Fibroblast of the aortic adventitia (primary cell): ENCODE measurements around the gene APOBEC3G. TPM values are rescaled to one million over a fixed set of nuclear protein-coding genes. Genes with fewer than 3 reads are reported as not detected.
A peak's percentile ranks its signal among the peaks of the same experiment; 100 is the strongest.
"Not testable (repeated sequence)": the region's sequence is repeated elsewhere in the genome, so short reads cannot be mapped to it uniquely, and the experiment has no call there.

Source experiments
- DNase-seq: peaks from one replicate; pipeline ENCODE4 v3.0.0-alpha.2; 2010; ENCODE audit warnings: low read depth
- H3K4me3 ChIP-seq: 2 replicates; pipeline ENCODE4 v1.5.1; 2011; ENCODE audit warnings: low read depth, mild to moderate bottlenecking, control low read depth, low read length, moderate library complexity
- CTCF ChIP-seq: IDR thresholded peaks from 2 replicates; pipeline ENCODE4 v1.5.1; 2011; ENCODE audit warnings: mild to moderate bottlenecking, low read length, control low read depth, inconsistent platforms; ENCODE audit not compliant: insufficient read depth
- total RNA-seq: library from RNA; depleted of rRNA; stranded (reverse); fragments of >200 nt; gene quantifications from 2 replicates; pipeline ENCODE4 v1.2.3, GENCODE V29; 2012; ENCODE audit warnings: low replicate concordance

Gene APOBEC3G
- total RNA-seq, 1 donor, result 7.4 TPM

GRCh38 chr22:39068033-39068785 is 8.9 kb upstream of the APOBEC3G start:
- no peak overlapping the region for H3K4me3 ChIP-seq
- TF ChIP-seq CTCF, result no peak
- no peak for DNase-seq

- no peak for DNase-seq
- no peak overlapping the region for H3K4me3 ChIP-seq
- TF ChIP-seq CTCF, result no peak
Measured at GRCh38 chr22:39070186-39070585, 6.9 kb upstream of the APOBEC3G start.

- DNase-seq, H3K4me3 ChIP-seq: not testable (repeated sequence)
Measured at GRCh38 chr22:39072581-39072981, 4.5 kb upstream of the APOBEC3G start.

GRCh38 chr22:39073981-39074380 is 3.1 kb upstream of the APOBEC3G start:
- no peak for DNase-seq

GRCh38 chr22:39076155-39077025 is 685 bp upstream of the APOBEC3G start:
- DNase-seq, result not testable (repeated sequence)
- peak overlapping the region; percentile 33 for H3K4me3 ChIP-seq

More at GRCh38 chr22:39073981-39074380, 3.1 kb upstream of the APOBEC3G start:
- H3K4me3 ChIP-seq, result no peak overlapping the region
- TF ChIP-seq CTCF, result no peak

- not testable (repeated sequence) for DNase-seq
- H3K4me3 ChIP-seq, result peak overlapping the region; percentile 65
Measured at GRCh38 chr22:39077912-39078311, 837 bp downstream of the APOBEC3G start.

- H3K4me3 ChIP-seq, result no peak overlapping the region
- no peak for DNase-seq
- TF ChIP-seq CTCF, result no peak
Measured at GRCh38 chr22:39078329-39078728, 1.3 kb downstream of the APOBEC3G start.

GRCh38 chr22:39079054-39079637 is 2.1 kb downstream of the APOBEC3G start:
- not testable (repeated sequence) for H3K4me3 ChIP-seq, DNase-seq
